Esophagus muscularis mucosa (tissue), 4 donors: ENCODE results near the gene ZFP36.

Experiments
- EP300 ChIP-seq: sonication (generic); formaldehyde crosslinking; IDR thresholded peaks from one replicate; pipeline ENCODE4 v1.6.1; 2017; ENCODE audit warnings: antibody characterized with exemption
- POLR2A ChIP-seq: fragments of 450-650 bp; IDR thresholded peaks from one replicate; pipeline ENCODE4 v1.6.1; 2017; ENCODE audit warnings: antibody characterized with exemption, moderate library complexity, mild to moderate bottlenecking, low read depth
- POLR2AphosphoS5 ChIP-seq, 2 donors: sonication (generic); formaldehyde crosslinking; IDR thresholded peaks; one replicate each; pipeline ENCODE4 v1.6.1; 2017; ENCODE audit warnings: antibody characterized with exemption in 2 of 2
- TF ChIP-seq, protein P1 (sequence below), 3 experiments: fragments of 200-600 bp in 2 of 3; fragments of 450-650 bp in 1 of 3; sonication (generic) in 2 of 3; IDR thresholded peaks; one replicate each; pipeline ENCODE4 v1.5.1; 2017 to 2019; ENCODE audit warnings: antibody characterized with exemption in 3 of 3, mild to moderate bottlenecking in 2 of 3, moderate library complexity in 1 of 3

DNA sequence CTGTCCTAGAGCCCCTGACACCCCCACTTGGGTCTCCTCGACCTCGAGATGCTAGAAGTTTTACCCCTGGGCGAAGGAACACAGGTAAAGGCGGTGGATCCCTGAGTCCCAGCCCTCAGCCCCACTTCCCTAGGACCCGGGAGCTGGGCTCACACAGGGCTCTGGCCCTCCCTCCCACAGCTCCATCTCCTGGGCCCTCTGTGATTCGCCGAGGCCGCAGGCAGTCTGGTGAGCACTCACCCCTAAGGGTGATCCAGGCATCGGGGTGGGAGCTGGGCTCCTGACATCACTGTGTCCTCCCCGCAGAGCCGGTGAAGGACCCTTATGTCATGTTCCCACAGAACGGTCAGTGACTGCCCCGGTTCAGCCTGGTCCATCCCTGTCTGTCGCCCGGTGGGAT is 14.1 kb downstream of the ZFP36 start:
- TF ChIP-seq, protein P1, sequence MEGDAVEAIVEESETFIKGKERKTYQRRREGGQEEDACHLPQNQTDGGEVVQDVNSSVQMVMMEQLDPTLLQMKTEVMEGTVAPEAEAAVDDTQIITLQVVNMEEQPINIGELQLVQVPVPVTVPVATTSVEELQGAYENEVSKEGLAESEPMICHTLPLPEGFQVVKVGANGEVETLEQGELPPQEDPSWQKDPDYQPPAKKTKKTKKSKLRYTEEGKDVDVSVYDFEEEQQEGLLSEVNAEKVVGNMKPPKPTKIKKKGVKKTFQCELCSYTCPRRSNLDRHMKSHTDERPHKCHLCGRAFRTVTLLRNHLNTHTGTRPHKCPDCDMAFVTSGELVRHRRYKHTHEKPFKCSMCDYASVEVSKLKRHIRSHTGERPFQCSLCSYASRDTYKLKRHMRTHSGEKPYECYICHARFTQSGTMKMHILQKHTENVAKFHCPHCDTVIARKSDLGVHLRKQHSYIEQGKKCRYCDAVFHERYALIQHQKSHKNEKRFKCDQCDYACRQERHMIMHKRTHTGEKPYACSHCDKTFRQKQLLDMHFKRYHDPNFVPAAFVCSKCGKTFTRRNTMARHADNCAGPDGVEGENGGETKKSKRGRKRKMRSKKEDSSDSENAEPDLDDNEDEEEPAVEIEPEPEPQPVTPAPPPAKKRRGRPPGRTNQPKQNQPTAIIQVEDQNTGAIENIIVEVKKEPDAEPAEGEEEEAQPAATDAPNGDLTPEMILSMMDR (IDR thresholded peaks at IDR 0.05): no peak
- TF ChIP-seq POLR2A: no peak
- no peak for TF ChIP-seq POLR2AphosphoS5 (IDR thresholded peaks at IDR 0.05)
- TF ChIP-seq EP300: no peak
